HepG2 (cell line): Measurements from ENCODE around the gene KCNIP4. TPM values are rescaled to one million over a fixed set of nuclear protein-coding genes. Genes with fewer than 3 reads are reported as not detected.

Experiments used
- ATAC-seq: fragments of 200-7000 bp; cut with Tn5 transposase; 3 replicates; pipeline ENCODE4 v1.9.1; 2020; ENCODE audit warnings: mild to moderate bottlenecking, moderate library complexity
- BruUV-seq: library from RNA; stranded (reverse); fragments of 400-500 nt; replicated peaks from 2 replicates; lab custom pipeline; 2021; lab: Mats Ljungman, UMichigan
- CTCF ChIA-PET: fragments of 300-600 bp; formaldehyde crosslinking; extraction: SDS; loops from one replicate; lab custom pipeline; 2021; ENCODE audit warnings: low total read pairs, inconsistent platforms, low intra/inter-chr PET ratio; lab: Yijun Ruan, JAX
- POLR2A ChIA-PET: fragments of 350-600 bp; sonication (Branson Sonifier 250); formaldehyde crosslinking; loops from one replicate; lab custom pipeline; 2020; ENCODE audit warnings: antibody characterized with exemption, inconsistent platforms; lab: Yijun Ruan, JAX
- DNase-seq: peaks from one replicate; pipeline ENCODE4 v3.0.0-alpha.2; 2015; ENCODE audit warnings: low spot score
- FAIRE-seq: peaks from 3 replicates; lab custom pipeline; 2011; peaks lifted over from hg19 to GRCh38; lab: Jason Lieb, UNC
- H2AFZ ChIP-seq: one replicate; pipeline ENCODE4 v1.6.1; 2011; ENCODE audit warnings: low read length, inconsistent platforms
- H3K27ac ChIP-seq: fragments of 300-600 bp; 3 replicates; pipeline ENCODE4 v1.8.0; 2011; ENCODE audit warnings: mixed run types, mild to moderate bottlenecking, mixed read lengths, low read length, inconsistent platforms; ENCODE audit not compliant: insufficient read depth; ENCODE audit errors: extremely low read length
- H3K27me3 ChIP-seq, 2 experiments: fragments of 200-600 bp in 1 of 2; 2 replicates in 1 of 2; 3 replicates in 1 of 2; pipeline versions ENCODE4 v1.6.0 to v1.8.0; 2011; ENCODE audit warnings: low read length in 2 of 2, mild to moderate bottlenecking in 2 of 2, moderate library complexity in 2 of 2, inconsistent platforms in 1 of 2; ENCODE audit not compliant: insufficient read depth in 2 of 2, control insufficient read depth in 1 of 2
- H3K36me3 ChIP-seq, 2 experiments: fragments of 200-600 bp in 1 of 2; replicated peaks in 1 of 2; 2 replicates in 1 of 2; 3 replicates in 1 of 2; pipeline versions ENCODE4 v1.5.1 to v1.8.0; 2011; ENCODE audit warnings: low read length in 2 of 2, inconsistent platforms in 1 of 2; ENCODE audit not compliant: insufficient read depth in 2 of 2, control insufficient read depth in 1 of 2
- H3K4me1 ChIP-seq: 2 replicates; pipeline ENCODE4 v1.5.1; 2012; ENCODE audit warnings: low read length, inconsistent platforms; ENCODE audit not compliant: insufficient read depth
- H3K4me2 ChIP-seq: 2 replicates; pipeline ENCODE4 v1.6.0; 2011; ENCODE audit warnings: low read depth, low read length, inconsistent platforms
- H3K4me3 ChIP-seq, 3 experiments: fragments of 200-600 bp in 1 of 3; sonication (generic), shearing (Covaris generic) in 1 of 3; replicated peaks in 1 of 3; 2 replicates each; pipeline ENCODE4 v1.5.1; 2011 to 2016; ENCODE audit warnings: low read length in 3 of 3, inconsistent platforms in 2 of 3, low read depth in 2 of 3, mild to moderate bottlenecking in 2 of 3, control low read depth in 1 of 3, mixed read lengths in 1 of 3; ENCODE audit not compliant: insufficient read depth in 1 of 3
- H3K79me2 ChIP-seq: one replicate; pipeline ENCODE4 v1.6.1; 2011; ENCODE audit warnings: low read length, inconsistent platforms; ENCODE audit not compliant: insufficient read depth
- H3K9ac ChIP-seq: 2 replicates; pipeline ENCODE4 v1.6.0; 2011; ENCODE audit warnings: mild to moderate bottlenecking, low read depth, low read length, inconsistent platforms; ENCODE audit not compliant: insufficient read depth
- H3K9me3 ChIP-seq: 2 replicates; pipeline ENCODE4 v1.5.1; 2012; ENCODE audit warnings: mild to moderate bottlenecking, low read length
- H4K20me1 ChIP-seq: 2 replicates; pipeline ENCODE4 v1.6.0; 2011; ENCODE audit warnings: inconsistent platforms, mild to moderate bottlenecking, low read length, moderate library complexity; ENCODE audit not compliant: insufficient read depth
- DPF2 ChIP-seq: sonication (generic); formaldehyde crosslinking; IDR thresholded peaks from 2 replicates; pipeline ENCODE4 v1.4.0; 2020; ENCODE audit warnings: mild to moderate bottlenecking, low read depth, missing genetic modification reagents, borderline replicate concordance
- MAFF ChIP-seq: IDR thresholded peaks from 2 replicates; pipeline ENCODE4 v1.6.1; 2011; ENCODE audit warnings: low read depth, low read length, improper control_type of control experiment
- MTA1 ChIP-seq: sonication (generic); formaldehyde crosslinking; IDR thresholded peaks from 2 replicates; pipeline ENCODE4 v1.4.0; 2020; ENCODE audit warnings: missing genetic modification reagents, mild to moderate bottlenecking, borderline replicate concordance
- NBN ChIP-seq: fragments of 450-650 bp; conservative IDR thresholded peaks from 2 replicates; pipeline ENCODE4 v1.6.1; 2017
- NR1H2 ChIP-seq: sonication (generic); formaldehyde crosslinking; IDR thresholded peaks from 2 replicates; pipeline ENCODE4 v1.8.1; 2022; ENCODE audit warnings: low read depth, missing genetic modification reagents, borderline replicate concordance
- REXO4 ChIP-seq: sonication (generic); formaldehyde crosslinking; IDR thresholded peaks from 2 replicates; pipeline ENCODE4 v1.8.0; 2022; ENCODE audit warnings: missing genetic modification reagents, mild to moderate bottlenecking, borderline replicate concordance
- SMAD3 ChIP-seq: sonication (generic); formaldehyde crosslinking; IDR thresholded peaks from 2 replicates; pipeline ENCODE4 v1.4.0; 2020; ENCODE audit warnings: missing genetic modification reagents
- SRSF4 ChIP-seq: fragments of 200-400 bp; formaldehyde crosslinking; IDR thresholded peaks from one replicate; pipeline ENCODE4 v1.6.1; 2018; ENCODE audit warnings: mild to moderate bottlenecking, low read depth, low read length, moderate library complexity; ENCODE audit not compliant: poor library complexity, severe bottlenecking
- ZC3H4 ChIP-seq: sonication (generic); formaldehyde crosslinking; IDR thresholded peaks from 2 replicates; pipeline ENCODE4 v1.4.0; 2020; ENCODE audit warnings: missing genetic modification reagents, borderline replicate concordance
- ZMYM4 ChIP-seq: sonication (generic); formaldehyde crosslinking; IDR thresholded peaks from 2 replicates; pipeline ENCODE4 v1.8.1; 2023; ENCODE audit warnings: mild to moderate bottlenecking, missing genetic modification reagents
- ZNF224 ChIP-seq: sonication (generic); formaldehyde crosslinking; IDR thresholded peaks from 2 replicates; pipeline ENCODE4 v1.5.0; 2020; ENCODE audit warnings: mild to moderate bottlenecking, missing genetic modification reagents
- ZNF251 ChIP-seq: sonication (generic); formaldehyde crosslinking; IDR thresholded peaks from 2 replicates; pipeline ENCODE4 v1.9.0; 2021; ENCODE audit warnings: mild to moderate bottlenecking, missing genetic modification reagents
- ZNF619 ChIP-seq: sonication (generic); formaldehyde crosslinking; IDR thresholded peaks from 2 replicates; pipeline ENCODE4 v1.4.0; 2020; ENCODE audit warnings: mild to moderate bottlenecking, missing genetic modification reagents
- ZNF749 ChIP-seq: sonication (generic); formaldehyde crosslinking; IDR thresholded peaks from 2 replicates; pipeline ENCODE4 v1.8.0; 2022; ENCODE audit warnings: mild to moderate bottlenecking, missing genetic modification reagents, moderate library complexity, borderline replicate concordance
- ZNF800 ChIP-seq: sonication (generic); formaldehyde crosslinking; IDR thresholded peaks from 2 replicates; pipeline ENCODE4 v1.4.0; 2020; ENCODE audit warnings: missing genetic modification reagents
- WGBS: methylation state at CpG from one replicate; pipeline ENCODE4 v1.1.6; 2017; ENCODE audit warnings: low lambda C conversion rate; 5-methylcytosine and 5-hydroxymethylcytosine counted together
- in situ Hi-C: cut with HindIII; loops from 2 replicates; pipeline ENCODE4 v1.10.0; 2017; ENCODE audit warnings: low pct_unique_long_range_greater_than_20kb; ENCODE audit not compliant: extremely low pct_ligation_motif_present
- intact Hi-C: fragments of 100-400 bp; cut with micrococcal nuclease; formaldehyde crosslinking; loops from one replicate; pipeline ENCODE4 v1.10.0; 2022; ENCODE audit not compliant: unreplicated experiment
- polyA plus RNA-seq, 8 experiments: library from polyadenylated mRNA; depleted of rRNA in 3 of 8; stranded (reverse) in 7 of 8; unstranded in 1 of 8; fragments of >200 nt; fragmentation: Illumina TruSeq in 4 of 8; extraction: Trizol in 4 of 8; gene quantifications; 2 replicates each; pipeline versions ENCODE4 v1.2.1 to v1.2.3, GENCODE V29; 2011 to 2016; ENCODE audit warnings: low read depth in 4 of 8, missing spikeins in 1 of 8, mixed read lengths in 1 of 8; ENCODE audit not compliant: insufficient read depth in 1 of 8
- total RNA-seq, 5 experiments: library from RNA; depleted of rRNA; stranded (reverse); fragments of >200 nt; fragmentation: Illumina TruSeq; extraction: Trizol; gene quantifications; 2 replicates each; pipeline ENCODE4 v1.2.3, GENCODE V29; 2016; ENCODE audit warnings: low read depth in 1 of 5
- TF ChIP-seq, protein P1 (sequence below): sonication (generic); formaldehyde crosslinking; conservative IDR thresholded peaks from 2 replicates; pipeline ENCODE4 v1.5.0; 2020; ENCODE audit warnings: missing genetic modification reagents
- TF ChIP-seq, protein P2 (sequence below): sonication (generic); formaldehyde crosslinking; conservative IDR thresholded peaks from 2 replicates; pipeline ENCODE4 v1.4.0; 2020; ENCODE audit warnings: missing genetic modification reagents
- TF ChIP-seq, protein P3 (sequence below): sonication (generic); formaldehyde crosslinking; IDR thresholded peaks from 2 replicates; pipeline ENCODE4 v1.4.0; 2020; ENCODE audit warnings: missing genetic modification reagents

Gene KCNIP4
- total and polyA plus RNA-seq, 2 of the 13 experiments (the other 11 are each of a cell fraction or from before 2014, with no cell fraction given) = 0.09 TPM; not detected in 1

DNA sequence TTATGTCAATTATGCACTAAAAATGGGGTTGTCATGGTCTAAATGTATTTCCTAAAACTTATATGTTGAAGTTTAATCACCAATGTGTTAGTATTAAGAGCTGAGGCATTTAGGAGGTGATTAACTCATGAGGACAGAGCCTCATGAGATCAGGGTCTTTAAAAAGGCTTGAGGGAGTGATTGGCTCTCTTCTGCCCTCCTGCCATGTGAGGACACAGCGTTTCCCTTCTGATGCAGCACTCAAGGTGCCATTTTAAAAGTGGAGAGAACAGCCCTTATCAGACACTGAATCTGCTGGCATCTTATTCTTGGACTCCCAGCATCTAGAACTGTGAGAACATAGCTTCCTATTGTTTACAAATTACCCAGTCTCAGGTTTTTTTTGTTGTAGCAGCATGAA is 581.7 kb downstream of the KCNIP4 start:
- no peak for FAIRE-seq
- in situ Hi-C loops (no loop called here), intact Hi-C loops (no loop called here)
- H3K27ac ChIP-seq = no peak overlapping the region
- H3K4me3 ChIP-seq = no peak overlapping the region
- WGBS = no CpG with 5 or more reads among the region's 1 CpG
- H3K4me2 ChIP-seq = no peak overlapping the region
- ChIA-PET POLR2A (no interaction called here), CTCF (no interaction called here)
- no peaks in the 10 kb centered on the region for H3K4me1 ChIP-seq
- H3K79me2 ChIP-seq = no peaks in the 10 kb centered on the region
- ATAC-seq = no peak
- BruUV-seq = no TSS peak
- H2AFZ ChIP-seq = no peak overlapping the region
- no peaks in the 10 kb centered on the region for H4K20me1 ChIP-seq
- no peak overlapping the region for H3K9ac ChIP-seq
- peaks cover 40% of the 10 kb centered on the region for H3K9me3 ChIP-seq
- H3K27me3 ChIP-seq = no peaks in the 10 kb centered on the region; a peak in 1 of 5 replicates
- no peak for DNase-seq
- no peaks in the 10 kb centered on the region for H3K36me3 ChIP-seq
- TF ChIP-seq ZNF251 (CRISPR knock-in tag) (no peak), ZMYM4 (CRISPR knock-in tag) (no peak), REXO4 (CRISPR knock-in tag) (no peak), ZNF800 (CRISPR knock-in tag) (no peak), DPF2 (CRISPR knock-in tag) (no peak), ZNF224 (CRISPR knock-in tag) (no peak), SMAD3 (CRISPR knock-in tag) (no peak), ZC3H4 (CRISPR knock-in tag) (no peak), ZNF619 (no peak), SRSF4 (no peak), NBN (no peak), ZNF749 (no peak), MTA1 (CRISPR knock-in tag) (no peak), MAFF (no peak), NR1H2 (no peak)
- TF ChIP-seq, protein P1, sequence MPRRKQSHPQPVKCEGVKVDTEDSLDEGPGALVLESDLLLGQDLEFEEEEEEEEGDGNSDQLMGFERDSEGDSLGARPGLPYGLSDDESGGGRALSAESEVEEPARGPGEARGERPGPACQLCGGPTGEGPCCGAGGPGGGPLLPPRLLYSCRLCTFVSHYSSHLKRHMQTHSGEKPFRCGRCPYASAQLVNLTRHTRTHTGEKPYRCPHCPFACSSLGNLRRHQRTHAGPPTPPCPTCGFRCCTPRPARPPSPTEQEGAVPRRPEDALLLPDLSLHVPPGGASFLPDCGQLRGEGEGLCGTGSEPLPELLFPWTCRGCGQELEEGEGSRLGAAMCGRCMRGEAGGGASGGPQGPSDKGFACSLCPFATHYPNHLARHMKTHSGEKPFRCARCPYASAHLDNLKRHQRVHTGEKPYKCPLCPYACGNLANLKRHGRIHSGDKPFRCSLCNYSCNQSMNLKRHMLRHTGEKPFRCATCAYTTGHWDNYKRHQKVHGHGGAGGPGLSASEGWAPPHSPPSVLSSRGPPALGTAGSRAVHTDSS = no peak
- TF ChIP-seq, protein P2, sequence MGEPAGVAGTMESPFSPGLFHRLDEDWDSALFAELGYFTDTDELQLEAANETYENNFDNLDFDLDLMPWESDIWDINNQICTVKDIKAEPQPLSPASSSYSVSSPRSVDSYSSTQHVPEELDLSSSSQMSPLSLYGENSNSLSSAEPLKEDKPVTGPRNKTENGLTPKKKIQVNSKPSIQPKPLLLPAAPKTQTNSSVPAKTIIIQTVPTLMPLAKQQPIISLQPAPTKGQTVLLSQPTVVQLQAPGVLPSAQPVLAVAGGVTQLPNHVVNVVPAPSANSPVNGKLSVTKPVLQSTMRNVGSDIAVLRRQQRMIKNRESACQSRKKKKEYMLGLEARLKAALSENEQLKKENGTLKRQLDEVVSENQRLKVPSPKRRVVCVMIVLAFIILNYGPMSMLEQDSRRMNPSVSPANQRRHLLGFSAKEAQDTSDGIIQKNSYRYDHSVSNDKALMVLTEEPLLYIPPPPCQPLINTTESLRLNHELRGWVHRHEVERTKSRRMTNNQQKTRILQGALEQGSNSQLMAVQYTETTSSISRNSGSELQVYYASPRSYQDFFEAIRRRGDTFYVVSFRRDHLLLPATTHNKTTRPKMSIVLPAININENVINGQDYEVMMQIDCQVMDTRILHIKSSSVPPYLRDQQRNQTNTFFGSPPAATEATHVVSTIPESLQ (CRISPR knock-in tag) = no peak
- TF ChIP-seq, protein P3, sequence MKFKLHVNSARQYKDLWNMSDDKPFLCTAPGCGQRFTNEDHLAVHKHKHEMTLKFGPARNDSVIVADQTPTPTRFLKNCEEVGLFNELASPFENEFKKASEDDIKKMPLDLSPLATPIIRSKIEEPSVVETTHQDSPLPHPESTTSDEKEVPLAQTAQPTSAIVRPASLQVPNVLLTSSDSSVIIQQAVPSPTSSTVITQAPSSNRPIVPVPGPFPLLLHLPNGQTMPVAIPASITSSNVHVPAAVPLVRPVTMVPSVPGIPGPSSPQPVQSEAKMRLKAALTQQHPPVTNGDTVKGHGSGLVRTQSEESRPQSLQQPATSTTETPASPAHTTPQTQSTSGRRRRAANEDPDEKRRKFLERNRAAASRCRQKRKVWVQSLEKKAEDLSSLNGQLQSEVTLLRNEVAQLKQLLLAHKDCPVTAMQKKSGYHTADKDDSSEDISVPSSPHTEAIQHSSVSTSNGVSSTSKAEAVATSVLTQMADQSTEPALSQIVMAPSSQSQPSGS (CRISPR knock-in tag) = no peak
